GM21619 (cell line): ENCODE results near the gene CITED1.
A peak's percentile ranks its signal among the peaks of the same experiment; 100 is the strongest.
"Not testable (repeated sequence)": the region's sequence is repeated elsewhere in the genome, so short reads cannot be mapped to it uniquely, and the experiment has no call there.

ENCODE experiments used
- ATAC-seq: cut with Tn5 transposase; IDR thresholded peaks from one replicate; pipeline ENCODE4 v1.9.1; 2021; ENCODE audit not compliant: unreplicated experiment

CITED1 gene, protein sequence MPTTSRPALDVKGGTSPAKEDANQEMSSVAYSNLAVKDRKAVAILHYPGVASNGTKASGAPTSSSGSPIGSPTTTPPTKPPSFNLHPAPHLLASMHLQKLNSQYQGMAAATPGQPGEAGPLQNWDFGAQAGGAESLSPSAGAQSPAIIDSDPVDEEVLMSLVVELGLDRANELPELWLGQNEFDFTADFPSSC

GRCh38 chrX:72305286-72306084 lies at the start of gene CITED1:
Gene CITED1 (minus strand): TSS chrX:72305914. CDS start chrX:72302869, 3,045 bp downstream.
- ATAC-seq, result no peak

- ATAC-seq, result no peak
Measured at GRCh38 chrX:72352786-72353185, 47.1 kb upstream of the CITED1 start.

DNA sequence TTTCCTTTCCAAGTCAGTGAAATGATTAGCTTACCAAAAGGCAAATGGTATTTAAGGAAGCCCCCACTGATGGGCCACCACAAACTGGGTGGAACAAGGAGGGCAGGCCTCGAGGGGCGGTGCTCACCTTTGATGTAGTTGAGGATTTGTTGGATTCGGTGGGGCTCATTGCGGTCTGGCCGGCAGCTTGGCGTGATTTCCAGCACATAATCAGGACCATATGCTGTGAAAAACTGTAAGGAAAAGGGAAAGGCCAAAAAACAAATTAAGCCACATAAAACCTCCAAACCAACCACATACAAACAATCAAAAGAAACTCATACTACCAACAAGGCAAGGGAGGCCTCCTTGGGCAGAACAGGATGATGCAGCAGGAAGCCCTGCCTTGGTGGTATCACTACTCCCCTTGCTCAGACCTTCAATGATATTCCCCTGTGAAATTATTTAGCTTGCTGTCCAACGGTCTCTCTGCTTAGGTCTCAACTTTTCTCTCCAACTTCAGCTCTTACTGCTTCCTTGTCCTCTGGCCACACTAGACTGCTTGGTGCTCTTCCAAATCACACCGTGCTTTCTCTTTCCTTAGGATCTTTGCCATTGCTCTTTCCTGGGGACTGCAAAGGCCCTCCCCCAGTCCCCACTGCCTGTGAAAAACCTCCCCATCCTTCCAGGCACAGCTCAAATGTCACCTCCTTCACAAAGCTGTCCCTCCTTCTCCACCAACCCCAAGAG lies 46.1 kb upstream of the CITED1 start:
- ATAC-seq, result no peak

DNA sequence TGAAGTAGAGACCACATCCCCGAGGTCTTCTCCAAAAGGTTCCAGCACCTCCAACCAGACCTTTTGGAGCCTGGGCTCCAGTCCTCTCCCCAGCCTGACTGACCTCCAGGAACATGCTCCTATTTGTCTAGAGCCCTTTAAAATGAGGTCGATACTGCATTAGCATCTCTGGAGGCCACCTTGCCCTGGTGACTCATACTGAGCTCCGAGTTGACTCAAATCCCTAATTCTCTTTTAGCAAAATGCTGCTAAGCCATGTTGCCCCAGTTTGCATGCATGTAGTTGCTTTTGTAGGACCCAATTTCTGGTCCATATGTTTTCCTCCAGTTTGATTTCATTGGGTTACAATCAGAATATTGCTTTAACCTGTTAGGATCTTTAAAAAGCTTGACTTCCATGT lies 43.5 kb upstream of the CITED1 start:
- peak; percentile 95 for ATAC-seq

DNA sequence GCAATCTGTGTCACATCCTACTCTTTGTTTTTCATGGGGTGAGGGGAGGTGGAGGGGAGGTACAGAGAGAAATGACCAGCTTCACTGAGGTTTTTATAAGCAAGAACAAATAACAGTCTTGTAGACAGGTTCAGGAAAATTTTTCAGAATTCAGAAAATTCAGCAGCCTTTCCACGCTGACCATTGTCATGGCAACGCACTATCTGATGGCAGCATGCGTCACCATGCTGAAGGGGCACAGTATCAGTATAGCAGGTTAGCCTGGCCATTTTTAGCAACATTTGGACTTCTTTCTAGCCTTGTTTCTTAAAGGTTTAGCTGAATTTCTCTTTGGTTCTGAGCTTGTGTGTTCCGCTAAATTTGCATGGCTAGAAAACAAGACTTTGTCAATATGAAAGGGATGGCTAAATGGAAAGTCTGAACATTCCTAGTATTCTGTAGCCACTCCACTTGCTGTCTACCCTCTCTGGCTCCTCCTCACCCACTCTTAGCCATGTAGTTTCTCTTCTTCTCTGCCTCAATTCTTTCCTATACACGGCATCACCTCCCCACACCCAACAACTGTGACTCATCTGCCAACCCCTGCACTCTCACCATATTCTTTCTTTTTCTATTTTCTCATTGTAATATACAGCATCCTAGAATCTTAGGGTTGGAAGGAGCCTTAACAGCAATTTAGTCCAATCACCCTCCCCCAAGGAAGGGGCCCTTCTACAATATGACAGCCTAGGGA lies 42.7 kb upstream of the CITED1 start:
- no peak for ATAC-seq

DNA sequence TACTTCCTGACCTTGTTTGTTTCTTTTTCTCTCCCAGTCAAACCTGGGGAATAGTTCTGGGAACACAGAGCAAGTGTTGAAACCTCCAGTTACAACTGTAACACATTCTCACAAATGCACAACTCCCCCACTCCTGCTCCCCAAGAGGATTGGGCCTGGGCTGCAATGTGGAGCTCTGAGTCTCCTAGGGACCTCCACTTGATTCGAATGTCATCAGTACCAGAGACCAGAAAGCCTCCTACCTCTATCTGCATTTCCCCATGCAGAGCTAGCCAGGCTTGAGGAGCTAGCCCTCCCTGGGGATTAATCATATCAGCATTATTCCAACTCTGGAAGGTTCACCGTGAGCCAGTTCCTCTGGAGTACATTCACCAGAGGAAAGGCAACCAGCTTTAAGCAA lies 41.7 kb upstream of the CITED1 start:
- ATAC-seq, result no peak

DNA sequence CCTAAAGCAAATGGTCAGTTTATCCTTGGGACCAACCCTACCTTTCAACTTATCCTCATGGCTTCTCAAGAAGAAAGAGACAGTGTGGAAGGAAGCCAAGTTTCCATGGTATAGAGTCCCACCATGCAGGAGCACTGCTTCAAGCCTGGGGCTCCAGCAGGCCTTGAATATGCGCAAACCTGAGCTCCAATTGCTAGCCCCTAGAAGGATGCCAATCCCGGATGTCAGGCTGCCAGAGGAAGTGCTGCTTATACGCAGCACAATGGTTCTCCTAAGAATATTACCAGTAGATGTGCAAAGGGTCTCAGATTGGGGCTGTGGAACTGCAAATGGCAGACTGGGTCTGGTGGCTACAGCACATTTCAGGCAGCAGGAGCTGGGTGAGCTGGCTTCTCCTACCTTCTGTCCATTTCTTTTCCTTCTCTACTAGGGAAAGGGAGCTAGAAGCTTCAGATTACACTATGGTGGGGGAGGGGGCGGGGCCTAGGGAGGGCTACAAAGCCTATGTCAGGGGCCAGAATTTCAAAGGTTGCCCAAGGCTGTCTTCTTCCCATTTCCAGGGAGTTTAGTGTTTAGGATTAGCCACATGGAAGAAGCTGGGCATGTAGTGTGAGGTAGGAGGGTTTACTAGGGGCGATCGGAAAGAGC lies 40.7 kb upstream of the CITED1 start:
- no peak for ATAC-seq

DNA sequence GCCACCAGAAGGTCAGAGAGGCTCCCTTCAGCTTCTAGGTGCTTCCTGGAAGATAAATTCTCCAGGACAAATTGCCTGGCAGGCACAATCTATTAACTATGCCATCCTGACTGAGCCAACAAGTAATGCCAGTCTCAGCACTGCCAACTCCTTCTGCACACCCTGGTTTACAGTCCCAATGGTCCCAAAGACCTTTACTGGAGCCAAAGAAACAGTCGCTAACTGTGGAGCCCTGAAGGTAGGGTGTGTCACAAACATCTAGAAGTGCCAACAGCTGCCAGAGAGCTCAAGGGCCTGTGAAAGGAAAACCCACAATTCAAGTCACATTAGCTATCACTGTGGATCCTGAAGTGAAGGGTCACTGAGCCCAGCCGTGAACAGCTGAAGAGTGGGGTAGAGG lies 34.9 kb upstream of the CITED1 start:
- no peak for ATAC-seq

DNA sequence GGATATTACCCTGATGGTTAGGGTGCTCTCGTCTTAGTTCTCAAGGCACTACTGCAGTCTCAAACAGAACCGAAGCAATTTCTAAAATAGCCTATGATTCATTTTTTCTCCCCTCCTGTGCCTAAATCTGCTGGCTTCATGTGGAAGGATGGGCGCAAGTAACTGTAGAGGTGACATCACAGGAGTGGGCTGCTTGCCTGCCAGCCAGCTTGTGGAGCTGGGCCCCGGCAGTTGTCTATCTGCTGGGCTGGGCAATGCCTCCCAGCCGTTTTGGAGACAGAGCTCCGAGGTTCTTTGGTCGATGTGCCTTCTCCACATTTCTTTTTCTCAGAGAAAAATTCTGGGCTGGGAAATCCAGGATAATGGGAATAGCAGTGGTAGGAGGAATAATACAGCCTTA lies 34.3 kb upstream of the CITED1 start:
- ATAC-seq, result no peak

GRCh38 chrX:72330131-72330530 lies 24.4 kb upstream of the CITED1 start:
- ATAC-seq, result no peak

- no peak for ATAC-seq
Measured at GRCh38 chrX:72326605-72327300, 21.0 kb upstream of the CITED1 start.

- ATAC-seq, result not testable (repeated sequence)
Measured at GRCh38 chrX:72319651-72320050, 13.9 kb upstream of the CITED1 start.

DNA sequence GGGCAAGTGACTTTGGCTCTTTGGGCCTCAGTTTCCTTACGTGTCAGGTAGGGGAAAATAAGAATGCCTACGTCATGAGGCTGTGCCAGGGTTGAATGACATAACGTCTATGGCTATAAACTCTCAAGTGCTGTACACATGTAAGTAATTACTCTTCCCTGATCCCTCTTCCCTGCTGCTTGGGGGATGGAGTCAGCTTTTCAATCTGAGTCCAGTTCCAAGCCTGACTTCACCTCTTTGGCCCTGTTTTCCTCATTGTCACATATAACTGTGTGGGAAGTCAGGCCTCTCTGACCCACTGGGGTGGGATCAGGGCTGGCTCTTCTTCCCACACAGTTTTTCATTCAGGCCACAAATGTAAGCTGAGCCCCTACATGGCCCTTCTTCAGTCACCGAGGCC lies 11.4 kb upstream of the CITED1 start:
- ATAC-seq, result no peak

DNA sequence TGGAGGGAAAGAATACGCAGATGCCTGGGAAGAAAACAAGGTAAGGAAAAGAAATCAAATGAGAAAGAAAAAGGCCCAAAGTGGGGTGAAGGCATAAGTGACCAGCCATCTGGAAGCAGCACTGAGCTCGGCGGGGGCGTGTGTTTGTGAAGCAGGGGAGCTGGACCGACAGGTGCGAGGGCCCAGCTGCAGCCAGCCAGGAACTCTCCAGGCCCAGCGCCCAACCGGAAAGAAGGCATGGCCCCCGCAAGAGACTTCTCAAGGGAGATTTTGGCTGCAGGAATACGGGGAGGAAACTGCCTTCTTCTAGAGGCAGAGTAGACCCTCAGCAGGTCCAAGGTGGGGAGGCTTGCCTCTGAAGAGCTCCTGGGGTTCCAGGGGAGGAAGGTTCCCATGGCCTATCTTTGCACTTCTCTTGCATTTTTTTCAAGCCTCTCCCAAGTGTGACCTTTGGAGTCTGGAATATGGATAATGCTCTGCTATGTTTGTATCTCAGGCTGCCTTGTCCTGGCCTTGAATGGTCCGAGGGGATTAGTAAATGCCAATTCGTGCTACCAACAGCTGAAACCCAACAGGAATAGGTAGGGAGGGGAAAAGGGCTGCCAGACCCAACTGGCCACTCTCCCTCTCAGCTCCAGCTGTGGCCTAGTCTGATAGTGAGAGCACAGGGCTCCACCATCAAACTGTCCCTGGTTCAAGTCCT lies 10.8 kb upstream of the CITED1 start:
- no peak for ATAC-seq

DNA sequence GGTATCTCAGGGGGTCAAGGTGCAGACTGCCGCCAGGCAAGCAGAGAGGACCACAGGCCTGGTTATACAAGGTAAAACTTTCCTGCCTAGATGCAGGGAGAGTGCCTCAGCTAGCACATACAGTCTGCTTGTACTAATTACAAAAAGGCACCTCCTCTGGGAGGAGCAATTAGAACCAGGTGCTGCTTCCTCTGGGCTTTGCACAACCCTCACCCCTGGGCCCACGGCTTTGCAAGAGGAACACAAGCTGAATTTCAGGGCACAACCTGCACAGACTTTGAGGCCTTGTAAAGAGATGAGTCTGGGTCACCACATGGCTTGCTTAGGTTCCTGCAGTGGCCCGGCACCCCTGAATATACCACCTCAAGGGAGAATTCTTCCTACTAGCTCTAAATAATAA lies 9.2 kb upstream of the CITED1 start:
- ATAC-seq, result no peak

DNA sequence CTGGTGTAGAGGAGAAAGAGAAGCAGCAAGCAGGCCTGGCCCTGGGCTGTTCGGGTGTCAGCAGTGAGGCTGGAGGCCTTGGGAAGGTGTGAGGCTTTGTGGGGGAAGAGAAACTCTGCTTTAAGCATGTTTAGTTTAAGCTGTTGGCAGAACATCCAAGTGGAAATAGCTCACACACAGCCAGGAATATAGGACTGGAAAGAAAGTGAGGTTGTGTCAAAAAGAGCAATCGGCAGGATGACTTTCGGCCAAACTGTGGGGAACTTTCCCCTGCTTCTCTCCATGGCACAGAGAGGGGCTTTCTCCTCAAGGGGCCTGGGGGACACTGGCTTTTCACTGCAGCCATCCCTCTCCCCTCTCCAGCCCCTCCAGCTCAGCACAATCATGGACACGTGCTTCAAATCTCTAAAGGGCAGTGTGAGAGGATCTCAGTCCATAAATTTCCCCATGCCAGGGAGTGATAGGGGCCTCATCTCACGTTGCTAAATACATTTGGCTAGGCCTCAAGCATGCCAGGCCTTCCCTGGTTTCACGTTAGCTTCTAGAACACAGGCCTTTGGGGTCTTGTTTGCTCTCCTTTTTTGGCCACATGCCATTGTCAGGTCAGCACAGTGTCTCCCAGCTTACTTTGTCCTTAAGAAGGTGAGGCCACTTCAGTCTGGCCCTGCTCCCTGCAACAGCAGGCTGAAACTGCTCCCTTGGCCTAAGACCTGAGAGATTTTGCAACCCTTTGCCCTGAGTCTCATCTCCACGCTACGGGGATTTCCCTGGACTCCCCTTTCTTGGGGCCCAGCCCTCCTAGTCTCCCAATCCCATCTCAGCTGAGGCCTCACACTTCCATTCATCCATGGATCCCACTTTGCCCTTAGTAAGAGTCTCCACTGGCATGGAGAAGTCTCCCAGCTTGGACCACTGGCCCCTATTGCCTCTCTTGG lies 8.3 kb upstream of the CITED1 start:
- no peak for ATAC-seq

DNA sequence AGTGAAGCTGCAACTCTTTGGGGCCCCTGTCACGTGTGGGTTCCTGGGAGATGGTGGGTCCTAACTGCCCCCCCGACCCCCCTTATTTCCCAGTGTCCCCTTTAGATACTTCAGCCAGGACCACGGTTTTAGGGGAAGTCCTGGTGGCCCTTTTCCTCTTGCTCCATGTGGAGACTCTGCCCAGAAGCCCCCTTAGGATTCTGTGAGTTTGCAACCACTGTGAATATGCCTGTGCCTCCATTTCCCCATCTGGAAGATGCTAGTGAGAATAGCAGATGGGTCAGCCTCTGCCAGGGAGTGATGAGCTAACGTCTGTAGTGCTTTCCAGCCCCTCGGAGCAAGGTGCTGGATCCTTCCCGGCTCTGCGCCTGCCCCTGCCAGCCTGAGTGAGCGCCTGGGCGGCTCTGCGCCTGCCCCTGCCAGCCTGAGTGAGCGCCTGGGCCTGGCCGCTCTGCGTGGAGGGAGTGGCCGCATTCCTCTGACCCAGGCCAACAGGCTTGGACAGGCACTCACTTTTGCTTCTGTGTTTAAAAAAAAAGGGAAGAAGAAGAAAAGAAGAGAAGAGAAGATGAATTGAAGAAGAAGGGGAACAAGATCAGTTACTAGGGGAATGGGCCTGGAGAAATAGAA lies 6.7 kb upstream of the CITED1 start:
- no peak for ATAC-seq
